NOMO-1 (cell line): ENCODE data around the gene NUP214.

Experiments
- DNase-seq, 2 experiments: peaks; one replicate each; lab custom pipeline; 2025; ENCODE audit not compliant: unreplicated experiment in 2 of 2; lab: John Stamatoyannopoulos, UW

Gene NUP214

GRCh38 chr9:131274674-131275331 lies 149.4 kb downstream of the NUP214 start:
- DNase-seq = peak; percentile 12 to 19

DNA sequence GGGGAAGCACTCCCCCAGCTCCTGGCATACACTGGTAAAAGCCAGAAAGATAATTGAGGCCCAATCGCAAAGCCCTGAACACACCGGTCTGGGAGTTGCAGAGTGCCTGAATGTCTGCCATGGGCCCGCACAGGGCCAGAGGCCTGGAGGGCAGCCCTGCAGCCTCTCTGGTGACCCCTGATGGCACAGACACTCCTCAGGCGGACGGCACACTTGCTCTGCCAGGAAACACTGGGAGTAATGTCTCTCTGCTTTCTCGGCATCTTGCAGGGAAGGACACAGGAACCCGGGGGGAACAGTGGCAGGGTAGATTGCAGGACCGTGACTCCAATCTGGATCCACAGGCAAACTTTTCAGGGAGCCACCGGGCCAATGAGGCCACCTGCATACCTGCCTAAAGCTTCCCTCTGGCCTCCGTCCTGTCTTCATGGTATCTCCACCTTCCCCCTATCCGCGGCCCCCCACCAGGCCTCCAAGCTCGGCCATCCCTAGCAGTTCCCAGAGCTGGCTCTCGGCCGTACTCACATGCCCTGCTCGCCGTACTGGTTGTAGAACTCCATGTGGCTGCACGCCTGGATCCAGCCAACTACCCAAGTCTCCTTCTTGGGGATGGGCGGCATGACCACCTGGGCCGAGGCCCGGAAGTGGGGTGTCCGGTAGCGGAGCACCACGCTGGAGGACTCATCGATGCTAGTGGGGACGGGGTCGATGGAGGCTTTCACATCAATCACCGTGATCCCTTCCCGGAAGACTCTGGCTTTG lies 150.1 kb downstream of the NUP214 start:
- DNase-seq = peak; percentile 43 to 65

GRCh38 chr9:131276094-131276888 lies 150.9 kb downstream of the NUP214 start, which contains the start of gene FAM78A:
Gene FAM78A, minus strand, starts transcription at chr9:131276510. Its CDS starts 331 bp downstream, at chr9:131276179.
- peak; percentile 57 to 66 for DNase-seq

DNA sequence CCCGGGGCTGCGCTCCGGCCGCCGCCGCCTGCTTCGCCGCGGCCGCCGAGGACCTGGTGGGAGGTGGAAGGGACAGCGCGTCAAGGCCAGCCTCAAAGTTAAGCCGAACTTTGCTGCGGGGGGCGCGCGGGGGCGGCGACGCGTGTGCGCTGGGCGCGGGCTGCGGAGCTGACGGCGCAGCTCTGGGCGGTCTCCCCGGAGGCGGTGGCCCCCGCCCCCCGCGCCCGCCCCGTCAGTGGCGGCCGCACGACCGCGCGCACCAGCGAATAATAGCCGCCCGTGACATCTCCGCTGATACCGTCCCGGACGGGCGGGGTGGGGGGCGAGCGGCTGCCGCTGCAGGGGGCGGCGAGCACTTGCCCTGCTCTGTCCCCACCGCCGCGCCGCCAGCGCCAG lies 151.5 kb downstream of the NUP214 start:
- no peak for DNase-seq

DNA sequence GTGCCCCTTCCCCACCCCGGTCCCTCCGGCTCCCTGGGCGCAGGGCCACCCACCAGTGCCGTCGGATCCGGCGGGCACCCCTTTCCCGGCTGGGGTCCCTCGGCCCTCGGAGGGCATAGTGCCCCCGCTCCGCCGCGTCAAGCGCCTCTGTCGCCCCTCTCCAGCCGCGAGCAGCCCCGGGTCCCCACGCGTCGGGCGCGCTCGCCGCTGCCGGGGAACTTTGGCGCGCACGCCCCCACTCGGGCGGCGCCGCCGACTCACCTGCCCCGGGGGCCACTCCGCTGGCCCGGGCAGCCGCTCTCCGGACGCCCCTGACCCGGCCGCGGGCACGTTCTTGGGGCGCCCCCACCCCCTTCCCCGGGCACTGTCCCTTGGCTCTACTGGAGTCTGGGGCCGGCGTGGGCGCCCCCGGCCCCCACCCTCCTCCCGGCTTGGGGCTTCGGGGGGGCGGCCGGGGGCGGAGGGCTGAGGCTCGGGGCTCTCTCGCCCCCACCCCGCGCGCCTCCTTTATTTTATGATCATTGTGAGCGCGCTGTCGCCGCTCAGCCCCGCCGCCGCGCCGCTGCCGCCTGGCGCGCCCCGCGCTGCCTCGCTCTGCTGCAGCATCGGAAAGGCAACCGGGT lies 152.0 kb downstream of the NUP214 start:
- DNase-seq = no peak

DNA sequence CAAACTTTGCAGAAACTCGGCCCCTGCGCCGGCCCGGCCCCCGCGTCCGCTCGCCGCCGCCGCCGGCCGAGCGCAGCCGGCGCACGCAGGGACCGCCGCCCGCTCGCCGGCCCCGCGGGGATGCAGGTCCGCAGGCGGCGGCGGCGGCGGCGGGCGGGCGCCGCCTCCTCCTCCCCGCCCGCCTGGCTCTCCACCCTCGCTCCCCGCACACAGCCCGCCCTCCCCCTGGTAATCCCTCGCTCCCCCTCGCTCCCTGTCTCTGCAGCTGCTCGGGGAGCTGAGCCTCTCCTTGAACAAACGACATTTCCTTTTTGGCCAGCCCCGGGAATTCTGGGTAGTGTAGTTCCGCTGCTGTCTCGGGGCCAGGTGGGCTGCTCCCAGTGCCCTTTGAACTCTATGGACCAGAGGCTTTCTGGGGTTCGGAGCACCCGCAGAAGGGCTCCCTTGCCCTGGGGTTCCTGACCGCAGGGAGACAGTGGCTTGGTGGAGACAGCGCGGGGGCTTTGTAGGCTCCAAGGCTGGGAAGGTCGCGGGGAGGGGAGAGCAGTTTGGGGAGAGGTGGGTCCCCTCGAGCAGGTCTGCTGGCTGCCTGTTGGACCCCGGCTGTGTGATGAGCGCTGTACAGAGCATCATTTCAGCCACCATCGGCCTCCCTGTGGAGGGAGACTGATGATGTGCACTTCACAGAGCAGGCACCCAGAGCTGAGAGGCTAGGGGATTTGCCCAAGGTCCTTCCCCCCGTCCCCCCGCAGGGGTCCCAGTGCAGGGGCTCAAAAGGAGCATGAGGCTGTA lies 152.7 kb downstream of the NUP214 start:
- peak; percentile 77 for DNase-seq

DNA sequence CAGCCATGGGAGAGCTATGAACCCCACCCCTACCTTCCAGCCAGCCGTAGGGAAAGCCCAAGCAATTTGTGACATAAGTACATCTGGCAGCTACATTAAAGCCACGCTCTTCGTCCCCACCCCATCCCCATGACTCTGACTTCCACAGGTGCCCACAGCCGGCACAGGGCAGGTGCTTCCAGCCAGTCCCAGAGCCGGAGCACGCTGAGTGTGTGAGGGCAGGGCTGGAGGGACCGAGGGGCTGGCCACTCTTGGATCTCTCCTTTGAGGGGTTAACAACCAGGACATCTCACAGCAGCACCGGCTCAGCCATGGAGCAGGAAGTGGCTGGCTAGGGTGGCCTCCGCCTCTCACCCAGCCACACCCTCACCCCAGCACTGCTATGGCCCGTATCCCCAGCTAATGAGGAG lies 153.3 kb downstream of the NUP214 start:
- no peak for DNase-seq

DNA sequence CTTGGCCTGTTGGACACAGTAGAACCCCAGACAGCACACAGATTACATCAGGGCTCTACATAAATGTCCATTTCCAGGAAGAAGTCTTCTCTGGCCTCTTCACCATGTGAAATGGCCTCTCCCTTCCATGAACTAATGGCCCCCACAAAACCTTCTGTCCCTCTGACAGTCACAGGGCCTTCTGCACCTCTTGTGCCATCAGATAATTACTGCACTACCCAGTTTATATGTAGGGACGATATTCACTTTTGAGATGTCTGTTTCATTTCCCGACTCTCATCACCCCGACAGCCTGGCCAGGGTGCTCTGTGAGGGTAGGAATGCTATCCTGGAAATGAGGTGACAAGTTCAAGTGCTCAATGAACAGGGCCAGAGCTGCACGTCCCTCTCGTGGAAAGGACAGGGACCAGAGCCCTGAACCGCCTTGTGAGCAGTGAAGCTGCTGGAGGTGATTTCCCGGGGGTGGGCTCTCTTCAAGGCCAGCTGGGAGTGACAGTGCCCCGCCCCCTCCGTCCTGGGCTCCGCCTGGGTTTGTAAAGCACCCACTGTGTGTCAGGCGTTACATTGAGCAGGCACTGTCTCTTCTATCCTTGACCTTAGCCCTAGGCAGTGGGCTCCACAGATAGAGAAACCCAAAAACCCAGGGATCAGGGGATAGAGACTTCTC lies 153.9 kb downstream of the NUP214 start:
- no peak for DNase-seq

DNA sequence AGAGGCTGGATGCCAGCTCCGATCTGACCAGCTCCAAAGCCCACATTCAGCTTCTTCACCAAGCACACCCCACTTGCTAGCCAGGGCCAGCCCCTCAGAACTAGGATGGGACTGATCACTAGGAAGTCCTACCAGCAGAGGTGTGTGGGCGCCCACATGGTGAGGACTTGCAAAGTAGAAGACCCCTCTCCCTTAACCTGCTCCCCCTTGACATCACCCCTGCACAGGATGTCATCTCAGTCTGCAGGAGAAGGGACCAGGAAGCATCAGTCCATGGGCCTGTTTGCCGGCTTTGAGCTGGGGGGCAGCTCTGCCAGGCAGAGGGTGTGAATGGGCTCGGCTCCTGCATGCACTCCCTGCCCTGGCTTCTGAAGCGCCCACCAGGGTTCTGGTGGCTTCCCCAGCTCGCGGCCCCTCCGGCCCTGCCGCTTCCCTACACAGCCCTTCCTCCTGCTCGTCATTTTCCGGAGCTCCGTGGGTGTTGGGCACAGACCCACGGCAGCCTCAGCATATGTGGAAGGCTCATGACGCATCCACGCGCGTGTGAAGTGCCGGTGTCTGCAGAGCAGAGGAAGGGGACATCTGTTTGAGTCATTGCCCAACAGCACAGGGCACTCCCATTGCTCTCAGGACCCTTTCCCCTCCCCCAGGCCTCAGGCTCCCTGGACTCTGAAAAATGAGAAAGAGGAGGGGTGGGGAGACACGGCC lies 154.6 kb downstream of the NUP214 start:
- no peak for DNase-seq

DNA sequence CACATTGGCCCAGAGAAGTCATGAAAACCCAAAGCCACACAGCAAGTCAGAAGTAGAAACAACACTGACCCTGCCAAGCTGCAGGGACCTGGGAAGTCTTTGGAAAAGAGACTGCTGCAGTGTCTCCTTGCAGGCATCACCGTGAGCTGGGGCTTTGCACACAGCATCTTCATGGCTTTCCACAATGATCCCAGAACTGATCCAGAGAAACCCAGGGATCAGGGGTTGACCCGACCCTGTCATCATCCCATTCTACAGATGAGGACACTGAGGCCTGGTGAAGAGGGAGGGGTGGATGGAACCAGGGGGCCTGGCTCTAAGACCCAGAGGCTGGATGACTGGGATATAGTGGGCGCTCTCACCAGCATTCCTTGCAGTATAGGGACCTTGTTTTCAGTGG lies 155.3 kb downstream of the NUP214 start:
- no peak for DNase-seq

- DNase-seq = no peak
These were observed 156.0 kb downstream of the NUP214 start for GRCh38 chr9:131281119-131281965.

DNA sequence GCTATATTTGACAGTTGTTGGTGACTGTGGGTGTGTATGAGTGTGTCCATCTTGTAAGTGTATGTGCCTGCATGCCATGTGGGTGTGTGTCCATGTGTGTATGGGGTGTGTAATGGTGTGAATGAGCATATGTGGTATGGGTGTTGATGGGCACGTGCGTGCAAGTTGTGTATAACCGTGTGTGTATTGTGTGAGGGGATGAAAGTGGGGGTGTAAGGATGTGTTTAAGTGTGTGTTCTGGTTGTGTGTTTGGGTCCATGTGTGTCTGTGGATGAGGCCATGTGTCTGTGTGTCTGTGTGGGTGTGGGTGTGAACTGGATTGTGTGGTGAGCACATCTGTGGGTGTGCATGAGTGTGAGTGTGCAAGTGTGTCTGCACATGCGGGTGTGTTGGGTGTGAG lies 156.8 kb downstream of the NUP214 start:
- DNase-seq = no peak

DNA sequence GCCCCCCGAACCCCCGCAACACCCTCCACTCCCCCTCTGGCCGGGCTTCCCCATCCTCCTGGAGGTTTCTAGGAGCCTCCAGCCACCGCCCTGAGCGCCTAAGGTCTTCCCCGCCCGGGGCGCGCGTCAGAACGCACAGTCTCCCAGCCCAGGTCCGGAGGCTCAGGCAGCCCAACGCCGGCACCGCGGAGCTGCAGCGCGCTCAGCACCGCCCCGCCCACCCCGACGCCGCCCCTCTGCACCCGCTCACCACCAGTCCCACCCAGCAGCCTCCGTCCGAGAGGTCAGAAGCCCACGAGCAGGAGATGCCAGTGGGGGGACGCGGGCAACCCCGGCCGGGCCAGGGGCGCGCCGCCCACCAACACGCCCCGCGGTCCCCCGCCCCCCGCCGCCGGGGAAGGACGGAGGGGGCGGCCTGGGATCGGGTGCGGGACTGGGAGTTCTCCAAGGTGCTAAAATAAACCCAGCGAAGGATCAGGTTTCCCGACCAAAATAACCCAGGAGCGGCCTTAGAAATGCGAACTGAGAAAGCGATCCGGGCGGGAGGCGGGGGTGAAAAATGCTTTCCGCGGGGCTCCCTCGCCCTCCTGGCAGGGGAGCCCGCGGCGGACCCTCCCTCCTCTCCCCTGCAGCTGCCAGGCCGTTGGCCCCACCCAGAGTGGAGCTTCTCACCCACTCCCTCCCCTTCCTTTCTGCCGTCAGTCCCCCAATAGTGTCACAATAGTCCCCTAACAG lies 157.5 kb downstream of the NUP214 start:
- DNase-seq = no peak
